Measurements from ENCODE around the gene SLC13A5.

Gene SLC13A5

GRCh38 chr17:6684460-6684783 is 28.7 kb downstream of the SLC13A5 start:
- no peak for DNase-seq

GRCh38 chr17:6683730-6684459 is 29.3 kb downstream of the SLC13A5 start:
- no peak for DNase-seq

- no peak for DNase-seq
Measured at GRCh38 chr17:6683081-6683684, 30.0 kb downstream of the SLC13A5 start.

GRCh38 chr17:6682339-6682738 is 30.8 kb downstream of the SLC13A5 start:
- no peak for DNase-seq

GRCh38 chr17:6681671-6682070 is 31.5 kb downstream of the SLC13A5 start:
- no peak for DNase-seq

- no peak for DNase-seq
Measured at GRCh38 chr17:6681176-6681575, 32.0 kb downstream of the SLC13A5 start.

GRCh38 chr17:6679241-6679640 is 33.9 kb downstream of the SLC13A5 start:
- no peak for DNase-seq

- DNase-seq = no peak
Measured at GRCh38 chr17:6677946-6678345, 35.2 kb downstream of the SLC13A5 start.

GRCh38 chr17:6677158-6677831 is 35.9 kb downstream of the SLC13A5 start:
- no peak for DNase-seq

GRCh38 chr17:6676802-6677157 is 36.4 kb downstream of the SLC13A5 start:
- DNase-seq = no peak

- DNase-seq = no peak
Measured at GRCh38 chr17:6675201-6675825, 37.9 kb downstream of the SLC13A5 start.

- DNase-seq = no peak
Measured at GRCh38 chr17:6674586-6674985, 38.6 kb downstream of the SLC13A5 start.

GRCh38 chr17:6671431-6671830 is 41.7 kb downstream of the SLC13A5 start:
- no peak for DNase-seq

GRCh38 chr17:6670999-6671398 is 42.2 kb downstream of the SLC13A5 start:
- DNase-seq = no peak

GRCh38 chr17:6670571-6670970 is 42.6 kb downstream of the SLC13A5 start:
- no peak for DNase-seq

- no peak for DNase-seq
Measured at GRCh38 chr17:6669479-6670212, 43.5 kb downstream of the SLC13A5 start.

- no peak for DNase-seq
Measured at GRCh38 chr17:6668727-6669425, 44.3 kb downstream of the SLC13A5 start.

- DNase-seq = no peak
Measured at GRCh38 chr17:6668219-6668618, 45.0 kb downstream of the SLC13A5 start.

- DNase-seq = no peak
Measured at GRCh38 chr17:6667516-6667915, 45.7 kb downstream of the SLC13A5 start.

- DNase-seq = no peak
Measured at GRCh38 chr17:6666557-6666956, 46.6 kb downstream of the SLC13A5 start.

GRCh38 chr17:6666077-6666521 is 47.1 kb downstream of the SLC13A5 start:
- peak in 44 of 56 donors; percentile 8 to 83 (median 42) for DNase-seq
